C4-2B (cell line): ENCODE measurements around the gene GAL.

ENCODE experiments used
- ZFX ChIP-seq: fragments of 450-650 bp; IDR thresholded peaks from 2 replicates; pipeline ENCODE4 v1.6.1; 2017
- TF ChIP-seq, protein P1 (sequence below): fragments of 450-650 bp; conservative IDR thresholded peaks from 2 replicates; pipeline ENCODE4 v1.5.1; 2017; ENCODE audit warnings: mild to moderate bottlenecking

DNA sequence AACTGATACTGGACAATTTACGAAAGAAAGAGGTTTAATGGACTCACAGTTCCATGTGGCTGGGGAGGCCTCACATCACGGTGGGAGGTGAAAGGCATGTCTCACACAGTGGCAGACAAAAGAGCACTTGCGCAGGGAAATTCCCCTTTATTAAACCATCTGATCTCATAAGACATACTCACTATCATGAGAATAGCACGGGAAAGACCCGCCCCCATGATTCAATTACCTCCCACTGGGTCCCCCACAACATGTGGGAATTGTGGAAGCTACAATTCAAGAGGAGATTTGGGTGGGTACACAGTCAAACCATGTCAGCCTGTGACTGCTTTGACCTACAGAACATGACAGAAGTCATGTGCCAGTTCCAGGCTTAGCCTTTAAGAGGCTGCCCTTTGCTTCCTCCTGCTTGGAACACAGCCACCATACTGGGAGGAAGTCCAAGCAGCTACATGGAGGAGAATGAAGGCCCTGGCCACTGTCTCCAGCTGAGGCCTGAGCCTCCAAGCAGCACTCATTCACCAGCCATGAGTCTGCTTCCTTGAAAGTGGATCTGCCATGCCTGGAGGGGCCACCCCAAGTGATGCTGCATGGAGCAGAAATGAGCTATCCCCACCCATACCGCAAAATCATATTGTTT is 10.9 kb upstream of the GAL start:
- TF ChIP-seq, protein P1, sequence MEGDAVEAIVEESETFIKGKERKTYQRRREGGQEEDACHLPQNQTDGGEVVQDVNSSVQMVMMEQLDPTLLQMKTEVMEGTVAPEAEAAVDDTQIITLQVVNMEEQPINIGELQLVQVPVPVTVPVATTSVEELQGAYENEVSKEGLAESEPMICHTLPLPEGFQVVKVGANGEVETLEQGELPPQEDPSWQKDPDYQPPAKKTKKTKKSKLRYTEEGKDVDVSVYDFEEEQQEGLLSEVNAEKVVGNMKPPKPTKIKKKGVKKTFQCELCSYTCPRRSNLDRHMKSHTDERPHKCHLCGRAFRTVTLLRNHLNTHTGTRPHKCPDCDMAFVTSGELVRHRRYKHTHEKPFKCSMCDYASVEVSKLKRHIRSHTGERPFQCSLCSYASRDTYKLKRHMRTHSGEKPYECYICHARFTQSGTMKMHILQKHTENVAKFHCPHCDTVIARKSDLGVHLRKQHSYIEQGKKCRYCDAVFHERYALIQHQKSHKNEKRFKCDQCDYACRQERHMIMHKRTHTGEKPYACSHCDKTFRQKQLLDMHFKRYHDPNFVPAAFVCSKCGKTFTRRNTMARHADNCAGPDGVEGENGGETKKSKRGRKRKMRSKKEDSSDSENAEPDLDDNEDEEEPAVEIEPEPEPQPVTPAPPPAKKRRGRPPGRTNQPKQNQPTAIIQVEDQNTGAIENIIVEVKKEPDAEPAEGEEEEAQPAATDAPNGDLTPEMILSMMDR: no peak
- TF ChIP-seq ZFX: no peak
